ACHN (cell line): ENCODE measurements around the gene ERAS.

ENCODE experiments used
- DNase-seq: peaks from one replicate; pipeline ENCODE4 v3.0.0-alpha.2; 2015
- in situ Hi-C: cut with HindIII; loops from 2 replicates; pipeline ENCODE4 v1.10.0; 2017; ENCODE audit warnings: low sequenced_read_pairs, low pct_ligation_motif_present, low pct_unique_long_range_greater_than_20kb

The ERAS gene

GRCh38 chrX:48826135-48826875 is at the start of gene ERAS:
Gene ERAS (plus strand): TSS chrX:48826513. CDS start chrX:48829124, 2,611 bp downstream.
- no peak for DNase-seq
- in situ Hi-C loops: no loop called here

- no peak for DNase-seq
- in situ Hi-C loops: no loop called here
These were observed 49.4 kb upstream of the ERAS start for GRCh38 chrX:48776818-48777439.

GRCh38 chrX:48779399-48779798 is 46.9 kb upstream of the ERAS start:
- in situ Hi-C loops: no loop called here
- no peak for DNase-seq

GRCh38 chrX:48781705-48782104 is 44.6 kb upstream of the ERAS start:
- in situ Hi-C loops: no loop called here
- DNase-seq: no peak

GRCh38 chrX:48782216-48782615 is 44.1 kb upstream of the ERAS start:
- in situ Hi-C loops: no loop called here

GRCh38 chrX:48782795-48783194 is 43.5 kb upstream of the ERAS start:
- DNase-seq: no peak
- in situ Hi-C loops: no loop called here

More at GRCh38 chrX:48782216-48782615, 44.1 kb upstream of the ERAS start:
- no peak for DNase-seq

GRCh38 chrX:48784726-48785125 is 41.6 kb upstream of the ERAS start:
- in situ Hi-C loops: no loop called here

GRCh38 chrX:48785186-48785539 is 41.1 kb upstream of the ERAS start:
- in situ Hi-C loops: no loop called here
- no peak for DNase-seq

More at GRCh38 chrX:48784726-48785125, 41.6 kb upstream of the ERAS start:
- DNase-seq: no peak

- in situ Hi-C loops: no loop called here
- no peak for DNase-seq
These were observed 40.6 kb upstream of the ERAS start for GRCh38 chrX:48785540-48786214.

- in situ Hi-C loops: no loop called here
- DNase-seq: no peak
These were observed 39.9 kb upstream of the ERAS start, which contains the start of gene GATA1 for GRCh38 chrX:48786341-48786800. Gene GATA1 (plus strand): TSS chrX:48786590. CDS start chrX:48791110, 4,520 bp downstream.

GRCh38 chrX:48786825-48787504 is 39.3 kb upstream of the ERAS start:
- DNase-seq: no peak
- in situ Hi-C loops: no loop called here

- no peak for DNase-seq
- in situ Hi-C loops: no loop called here
These were observed 38.5 kb upstream of the ERAS start for GRCh38 chrX:48787505-48788443.

GRCh38 chrX:48789366-48790220 is 36.7 kb upstream of the ERAS start:
- no peak for DNase-seq
- in situ Hi-C loops: no loop called here

GRCh38 chrX:48790477-48790876 is 35.8 kb upstream of the ERAS start:
- in situ Hi-C loops: no loop called here
- no peak for DNase-seq

- in situ Hi-C loops: no loop called here
- DNase-seq: no peak
These were observed 35.1 kb upstream of the ERAS start for GRCh38 chrX:48791063-48791820.

GRCh38 chrX:48792219-48792618 is 34.1 kb upstream of the ERAS start:
- DNase-seq: no peak
- in situ Hi-C loops: no loop called here
